ENCODE results near the gene RPGRIP1. TPM values are rescaled to one million over a fixed set of nuclear protein-coding genes. Genes with fewer than 3 reads are reported as not detected.
A peak's percentile ranks its signal among the peaks of the same experiment; 100 is the strongest.

RPGRIP1 gene
- total RNA-seq, 1 donor, result under 0.01 TPM

GRCh38 chr14:21236948-21237797 lies 42.7 kb upstream of the RPGRIP1 start:
- H2AFZ ChIP-seq (ENCODE audit: low read length), result no peak overlapping the region
- peaks cover 44% of the 10 kb centered on the region for H3K36me3 ChIP-seq (ENCODE audit: insufficient read depth, low read length)
- H3K27ac ChIP-seq (ENCODE audit: low read depth, low read length), result no peak overlapping the region
- peaks cover 78% of the 10 kb centered on the region for H4K20me1 ChIP-seq (ENCODE audit: insufficient read depth, low read length)
- DNase-seq (ENCODE audit: insufficient read length, low spot score, missing footprints), result no peak
- H3K4me1 ChIP-seq (ENCODE audit: insufficient read depth, low read length), result peaks cover 4% of the 10 kb centered on the region
- peaks cover 100% of the 10 kb centered on the region for H3K79me2 ChIP-seq (ENCODE audit: insufficient read depth, low read length)
- no peaks in the 10 kb centered on the region for H3K9me3 ChIP-seq (ENCODE audit: low read depth, low read length)
- H3K4me3 ChIP-seq (ENCODE audit: insufficient read depth, low read length), result no peak overlapping the region
- TF ChIP-seq CTCF (IDR thresholded peaks at IDR 0.05; ENCODE audit: extremely low read depth, low read depth, low read length), result no peak
- H3K27me3 ChIP-seq (ENCODE audit: insufficient read depth, low read length), result no peaks in the 10 kb centered on the region
- no peak overlapping the region for H3K4me2 ChIP-seq (ENCODE audit: insufficient read depth, low read length)

GRCh38 chr14:21238823-21239518 lies 40.9 kb upstream of the RPGRIP1 start:
- DNase-seq (ENCODE audit: insufficient read length, low spot score, missing footprints), result no peak
- H3K27ac ChIP-seq (ENCODE audit: low read depth, low read length), result no peak overlapping the region
- H2AFZ ChIP-seq (ENCODE audit: low read length), result no peak overlapping the region
- H3K36me3 ChIP-seq (ENCODE audit: insufficient read depth, low read length), result peaks cover 43% of the 10 kb centered on the region
- TF ChIP-seq CTCF (IDR thresholded peaks at IDR 0.05; ENCODE audit: extremely low read depth, low read depth, low read length), result no peak
- H4K20me1 ChIP-seq (ENCODE audit: insufficient read depth, low read length), result peaks cover 77% of the 10 kb centered on the region
- no peaks in the 10 kb centered on the region for H3K9me3 ChIP-seq (ENCODE audit: low read depth, low read length)
- H3K4me1 ChIP-seq (ENCODE audit: insufficient read depth, low read length), result peaks cover 4% of the 10 kb centered on the region
- H3K79me2 ChIP-seq (ENCODE audit: insufficient read depth, low read length), result peaks cover 100% of the 10 kb centered on the region
- H3K27me3 ChIP-seq (ENCODE audit: insufficient read depth, low read length), result no peaks in the 10 kb centered on the region
- H3K4me3 ChIP-seq (ENCODE audit: insufficient read depth, low read length), result no peak overlapping the region
- no peak overlapping the region for H3K4me2 ChIP-seq (ENCODE audit: insufficient read depth, low read length)

GRCh38 chr14:21240417-21240816 lies 39.5 kb upstream of the RPGRIP1 start:
- Histone ChIP-seq H3K36me3 (ENCODE audit: insufficient read depth, low read length) (peaks cover 45% of the 10 kb centered on the region), H4K20me1 (ENCODE audit: insufficient read depth, low read length) (peaks cover 74% of the 10 kb centered on the region), H3K4me1 (ENCODE audit: insufficient read depth, low read length) (peaks cover 4% of the 10 kb centered on the region), H3K4me3 (ENCODE audit: insufficient read depth, low read length) (no peak overlapping the region), H3K79me2 (ENCODE audit: insufficient read depth, low read length) (peaks cover 100% of the 10 kb centered on the region), H3K9me3 (ENCODE audit: low read depth, low read length) (no peaks in the 10 kb centered on the region), H3K27me3 (ENCODE audit: insufficient read depth, low read length) (no peaks in the 10 kb centered on the region), H2AFZ (ENCODE audit: low read length) (no peak overlapping the region), H3K4me2 (ENCODE audit: insufficient read depth, low read length) (no peak overlapping the region), H3K27ac (ENCODE audit: low read depth, low read length) (no peak overlapping the region)
- no peak for DNase-seq (ENCODE audit: insufficient read length, low spot score, missing footprints)
- no peak for TF ChIP-seq CTCF (IDR thresholded peaks at IDR 0.05; ENCODE audit: extremely low read depth, low read depth, low read length)

GRCh38 chr14:21241218-21241819 lies 38.6 kb upstream of the RPGRIP1 start:
- Histone ChIP-seq H3K79me2 (ENCODE audit: insufficient read depth, low read length) (peaks cover 100% of the 10 kb centered on the region), H2AFZ (ENCODE audit: low read length) (no peak overlapping the region), H3K27ac (ENCODE audit: low read depth, low read length) (no peak overlapping the region), H3K4me2 (ENCODE audit: insufficient read depth, low read length) (no peak overlapping the region), H3K27me3 (ENCODE audit: insufficient read depth, low read length) (no peaks in the 10 kb centered on the region), H3K36me3 (ENCODE audit: insufficient read depth, low read length) (peaks cover 51% of the 10 kb centered on the region), H3K9me3 (ENCODE audit: low read depth, low read length) (no peaks in the 10 kb centered on the region), H3K4me1 (ENCODE audit: insufficient read depth, low read length) (peaks cover 4% of the 10 kb centered on the region), H4K20me1 (ENCODE audit: insufficient read depth, low read length) (peaks cover 77% of the 10 kb centered on the region), H3K4me3 (ENCODE audit: insufficient read depth, low read length) (no peak overlapping the region)
- peak; percentile 46 for TF ChIP-seq CTCF (IDR thresholded peaks at IDR 0.05; ENCODE audit: extremely low read depth, low read depth, low read length)
- no peak for DNase-seq (ENCODE audit: insufficient read length, low spot score, missing footprints)

Data from osteoblast (primary cell).